SK-N-MC (cell line): ENCODE data around the gene CAMSAP1.

ENCODE experiments used
- EZH2 ChIP-seq: fragments of 200-600 bp; sonication (generic); IDR thresholded peaks from one replicate; pipeline ENCODE4 v1.6.1; 2017; ENCODE audit warnings: antibody characterized with exemption
- FOXP2 ChIP-seq: optimal IDR thresholded peaks from 2 replicates; pipeline ENCODE3; 2011; ENCODE audit warnings: mild to moderate bottlenecking, moderate library complexity; ENCODE audit not compliant: insufficient read depth; ENCODE audit errors: extremely low read length, control extremely low read depth
- POLR2AphosphoS5 ChIP-seq: IDR thresholded peaks from 2 replicates; pipeline ENCODE4 v1.6.1; 2012; ENCODE audit warnings: mild to moderate bottlenecking, low read depth, low read length, borderline replicate concordance

DNA sequence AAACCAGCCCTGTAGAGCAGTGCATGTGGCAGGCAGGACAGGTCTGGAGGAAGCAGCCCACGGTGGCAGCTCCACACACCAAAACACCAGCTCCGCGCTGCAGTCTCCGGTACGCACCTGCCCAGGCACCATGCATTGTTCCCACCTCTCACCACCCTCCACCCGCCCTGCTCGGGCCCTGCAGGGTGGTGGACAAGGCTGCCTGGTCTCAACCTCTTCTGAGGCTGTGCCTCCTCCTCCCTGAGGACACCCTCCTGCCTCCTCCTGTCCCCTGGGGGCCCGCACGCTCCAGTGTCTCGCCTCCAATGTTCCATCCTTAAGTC is 109.1 kb downstream of the CAMSAP1 start:
- no peak for TF ChIP-seq EZH2
- TF ChIP-seq POLR2AphosphoS5: no peak
- TF ChIP-seq FOXP2: no peak
